Neural crest cell (in vitro differentiated cells): ENCODE data around the gene SGPP1. TPM values are rescaled to one million over a fixed set of nuclear protein-coding genes. Genes with fewer than 3 reads are reported as not detected.
"Not testable (repeated sequence)": the region's sequence is repeated elsewhere in the genome, so short reads cannot be mapped to it uniquely, and the experiment has no call there.

Experiments used
- DNase-seq: peaks from one replicate; pipeline ENCODE4 v3.0.0; 2021; ENCODE audit warnings: low read depth, mixed read lengths, low spot score
- H3K27ac Mint-ChIP-seq: one replicate; pipeline ENCODE4 v1.8.0; 2021; ENCODE audit warnings: mild to moderate bottlenecking, mixed read lengths; ENCODE audit not compliant: unreplicated experiment
- H3K27me3 Mint-ChIP-seq: 2 replicates; pipeline ENCODE4 v1.8.0; 2021; ENCODE audit warnings: low read depth, mild to moderate bottlenecking, mixed read lengths
- H3K36me3 Mint-ChIP-seq: 2 replicates; pipeline ENCODE4 v1.8.0; 2021; ENCODE audit warnings: low read depth, mild to moderate bottlenecking, mixed read lengths
- H3K4me1 Mint-ChIP-seq: 2 replicates; pipeline ENCODE4 v1.8.0; 2021; ENCODE audit warnings: mixed read lengths
- H3K4me3 Mint-ChIP-seq: one replicate; pipeline ENCODE4 v1.8.0; 2021; ENCODE audit warnings: mild to moderate bottlenecking, mixed read lengths
- H3K9me3 Mint-ChIP-seq: 2 replicates; pipeline ENCODE4 v1.8.0; 2021; ENCODE audit warnings: mixed read lengths
- total RNA-seq: library from RNA; stranded (reverse); gene quantifications from 2 replicates; pipeline ENCODE4 v1.2.1, GENCODE V29; 2021
- TF ChIP-seq, protein P1 (sequence below): fragments of 200-600 bp; sonication (generic); conservative IDR thresholded peaks from 2 replicates; pipeline ENCODE4 v1.5.0; 2021; ENCODE audit warnings: antibody characterized with exemption, mild to moderate bottlenecking

The SGPP1 gene
- total RNA-seq, 1 donor from 2014 or later = 11.8 TPM

DNA sequence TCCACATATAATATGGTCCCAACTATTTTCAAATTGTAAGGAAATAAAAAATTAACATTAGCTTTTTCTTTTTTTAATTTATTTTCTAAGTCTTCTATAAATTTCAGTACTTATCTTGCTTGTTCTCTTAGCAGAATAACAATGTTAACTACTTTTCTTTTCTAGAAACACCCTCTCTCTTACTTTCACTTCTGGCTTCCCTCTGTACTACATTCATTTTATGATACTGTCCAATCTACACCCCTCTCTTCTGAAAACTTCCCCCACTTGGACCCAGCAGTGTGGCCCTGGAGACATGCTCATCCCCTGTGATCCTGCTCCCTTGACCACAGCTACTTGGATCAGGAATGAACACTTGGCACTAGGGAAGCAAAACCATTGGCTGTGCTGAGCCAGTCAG is 15.7 kb downstream of the SGPP1 start:
- peaks cover 22% of the 10 kb centered on the region for H3K36me3 Mint-ChIP-seq
- H3K27me3 Mint-ChIP-seq = no peaks in the 10 kb centered on the region
- no peaks in the 10 kb centered on the region for H3K4me1 Mint-ChIP-seq
- no peak overlapping the region for H3K27ac Mint-ChIP-seq
- H3K4me3 Mint-ChIP-seq = no peak overlapping the region
- TF ChIP-seq, protein P1, sequence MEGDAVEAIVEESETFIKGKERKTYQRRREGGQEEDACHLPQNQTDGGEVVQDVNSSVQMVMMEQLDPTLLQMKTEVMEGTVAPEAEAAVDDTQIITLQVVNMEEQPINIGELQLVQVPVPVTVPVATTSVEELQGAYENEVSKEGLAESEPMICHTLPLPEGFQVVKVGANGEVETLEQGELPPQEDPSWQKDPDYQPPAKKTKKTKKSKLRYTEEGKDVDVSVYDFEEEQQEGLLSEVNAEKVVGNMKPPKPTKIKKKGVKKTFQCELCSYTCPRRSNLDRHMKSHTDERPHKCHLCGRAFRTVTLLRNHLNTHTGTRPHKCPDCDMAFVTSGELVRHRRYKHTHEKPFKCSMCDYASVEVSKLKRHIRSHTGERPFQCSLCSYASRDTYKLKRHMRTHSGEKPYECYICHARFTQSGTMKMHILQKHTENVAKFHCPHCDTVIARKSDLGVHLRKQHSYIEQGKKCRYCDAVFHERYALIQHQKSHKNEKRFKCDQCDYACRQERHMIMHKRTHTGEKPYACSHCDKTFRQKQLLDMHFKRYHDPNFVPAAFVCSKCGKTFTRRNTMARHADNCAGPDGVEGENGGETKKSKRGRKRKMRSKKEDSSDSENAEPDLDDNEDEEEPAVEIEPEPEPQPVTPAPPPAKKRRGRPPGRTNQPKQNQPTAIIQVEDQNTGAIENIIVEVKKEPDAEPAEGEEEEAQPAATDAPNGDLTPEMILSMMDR = no peak
- peaks cover 11% of the 10 kb centered on the region for H3K9me3 Mint-ChIP-seq
- DNase-seq = no peak

DNA sequence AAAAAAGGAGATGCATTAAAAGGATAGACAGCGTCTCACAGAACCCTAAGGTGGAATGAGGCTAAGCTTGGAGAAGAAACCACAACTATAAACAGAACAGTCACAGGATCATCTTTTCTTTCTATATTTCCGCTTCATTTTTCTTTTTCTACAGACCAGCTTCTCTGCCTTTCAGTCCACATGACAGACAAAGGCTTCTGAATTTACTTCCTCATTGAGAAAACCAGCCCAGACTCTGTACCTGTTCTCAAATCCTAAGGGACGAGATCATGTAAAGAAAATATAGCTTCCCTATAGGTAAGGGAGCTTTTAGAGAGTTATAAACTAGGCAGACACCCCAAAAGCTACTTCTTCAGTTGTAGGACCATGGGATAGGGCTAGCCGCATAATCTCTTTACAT is 17.4 kb downstream of the SGPP1 start:
- Mint-ChIP-seq H3K4me1 (no peaks in the 10 kb centered on the region), H3K9me3 (peaks cover 8% of the 10 kb centered on the region), H3K36me3 (peaks cover 16% of the 10 kb centered on the region), H3K27ac (no peak overlapping the region), H3K27me3 (no peaks in the 10 kb centered on the region), H3K4me3 (no peak overlapping the region)
- no peak for DNase-seq
- TF ChIP-seq, protein P1 = no peak

DNA sequence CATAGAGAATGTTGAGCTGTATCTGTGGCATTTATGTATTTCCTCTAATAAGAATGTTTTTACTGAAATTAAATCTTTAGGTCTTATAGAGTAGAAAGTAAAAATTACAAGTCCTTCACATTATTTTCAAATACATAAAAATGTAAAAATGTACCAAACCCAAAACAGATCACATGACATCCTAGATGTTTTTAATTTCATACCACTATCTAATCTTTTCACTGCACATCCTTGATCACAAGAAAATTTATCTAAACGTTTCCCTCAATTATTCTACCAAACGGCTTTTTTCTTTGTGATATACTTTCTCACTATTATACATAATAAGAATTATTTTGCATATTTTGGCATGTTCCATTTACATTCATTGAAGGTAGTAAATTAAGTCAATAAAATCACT is 18.3 kb downstream of the SGPP1 start:
- TF ChIP-seq, protein P1 = no peak
- Mint-ChIP-seq H3K4me3 (no peak overlapping the region), H3K9me3 (peaks cover 8% of the 10 kb centered on the region), H3K27me3 (no peaks in the 10 kb centered on the region), H3K27ac (no peak overlapping the region), H3K36me3 (peaks cover 14% of the 10 kb centered on the region), H3K4me1 (no peaks in the 10 kb centered on the region)
- DNase-seq = no peak

DNA sequence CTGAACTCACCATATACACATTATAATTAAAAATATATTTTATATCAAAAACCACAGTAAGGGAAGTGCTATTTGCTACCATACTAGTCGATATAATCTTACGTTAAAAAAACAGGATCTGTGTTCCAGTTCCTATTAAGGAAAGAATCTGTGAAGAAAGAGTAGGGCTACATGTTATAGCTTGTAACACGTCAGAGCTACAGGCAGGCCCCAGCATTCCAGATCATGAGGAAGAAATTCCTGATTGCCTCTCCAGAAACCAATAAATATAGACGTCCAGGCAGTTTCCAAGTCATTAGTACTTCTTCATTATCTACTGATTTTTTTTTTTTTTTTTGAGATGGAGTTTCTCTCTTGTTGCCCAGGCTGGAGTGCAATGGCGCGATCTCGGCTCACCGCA is 20.6 kb downstream of the SGPP1 start:
- H3K4me1 Mint-ChIP-seq = no peaks in the 10 kb centered on the region
- H3K27me3 Mint-ChIP-seq = no peaks in the 10 kb centered on the region
- DNase-seq = no peak
- TF ChIP-seq, protein P1 = no peak
- peaks cover 1% of the 10 kb centered on the region for H3K9me3 Mint-ChIP-seq
- H3K27ac Mint-ChIP-seq = no peak overlapping the region
- H3K36me3 Mint-ChIP-seq = peaks cover 1% of the 10 kb centered on the region
- no peak overlapping the region for H3K4me3 Mint-ChIP-seq

DNA sequence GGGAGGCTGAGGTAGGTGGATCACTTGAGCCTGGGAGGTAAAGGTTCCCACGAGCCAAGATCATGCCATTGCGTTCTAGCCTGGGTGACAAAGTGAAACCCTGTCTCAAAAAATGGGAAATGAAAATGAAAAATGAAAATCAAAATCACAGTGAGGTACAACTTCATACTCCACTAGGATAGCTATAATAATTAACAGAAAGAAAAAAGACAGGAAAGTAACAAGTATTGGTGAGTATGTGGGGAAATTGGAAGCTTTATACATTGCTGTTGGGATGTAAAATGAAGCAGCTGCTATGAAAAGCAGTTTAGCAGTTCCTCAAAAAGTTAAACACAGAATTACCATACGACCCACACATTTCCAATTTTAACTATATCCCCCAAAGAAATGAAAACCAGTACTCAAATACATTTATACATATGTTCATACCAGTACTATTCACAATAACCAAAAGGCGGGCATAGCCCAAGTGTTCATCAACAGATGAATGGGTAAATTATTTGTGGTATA is 22.2 kb downstream of the SGPP1 start:
- no peak overlapping the region for H3K4me3 Mint-ChIP-seq
- H3K36me3 Mint-ChIP-seq = no peaks in the 10 kb centered on the region
- no peaks in the 10 kb centered on the region for H3K9me3 Mint-ChIP-seq
- TF ChIP-seq, protein P1 = no peak
- no peak for DNase-seq
- H3K27ac Mint-ChIP-seq = no peak overlapping the region
- no peaks in the 10 kb centered on the region for H3K4me1 Mint-ChIP-seq
- no peaks in the 10 kb centered on the region for H3K27me3 Mint-ChIP-seq

DNA sequence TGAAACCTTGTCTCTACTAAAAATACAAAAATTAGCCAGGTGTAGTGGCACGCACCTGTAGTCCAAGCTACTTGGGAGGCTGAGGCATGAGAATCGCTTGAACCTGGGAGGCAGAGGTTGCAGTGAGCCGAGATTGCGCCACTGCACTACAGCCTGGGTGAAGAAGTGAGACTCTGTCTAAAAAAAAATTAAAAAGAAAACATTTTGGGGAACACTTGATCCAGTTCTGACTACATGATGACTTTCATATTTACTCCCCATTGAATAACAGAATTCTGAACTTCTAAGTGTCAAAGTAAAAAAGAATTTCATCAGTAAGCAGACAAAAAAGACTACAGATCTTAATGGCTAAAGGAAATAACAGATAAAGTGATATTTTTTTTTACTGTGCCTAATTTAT is 25.3 kb downstream of the SGPP1 start:
- H3K4me1 Mint-ChIP-seq, H3K4me3 Mint-ChIP-seq, DNase-seq, H3K36me3 Mint-ChIP-seq, H3K9me3 Mint-ChIP-seq, H3K27me3 Mint-ChIP-seq, H3K27ac Mint-ChIP-seq: not testable (repeated sequence)
